SIG-M5 (cell line): ENCODE results near the gene VSIG4.
A peak's percentile ranks its signal among the peaks of the same experiment; 100 is the strongest.
"Not testable (repeated sequence)": the region's sequence is repeated elsewhere in the genome, so short reads cannot be mapped to it uniquely, and the experiment has no call there.

Experiments
- DNase-seq: peaks from one replicate; lab custom pipeline; 2025; lab: John Stamatoyannopoulos, UW

VSIG4 gene, protein sequence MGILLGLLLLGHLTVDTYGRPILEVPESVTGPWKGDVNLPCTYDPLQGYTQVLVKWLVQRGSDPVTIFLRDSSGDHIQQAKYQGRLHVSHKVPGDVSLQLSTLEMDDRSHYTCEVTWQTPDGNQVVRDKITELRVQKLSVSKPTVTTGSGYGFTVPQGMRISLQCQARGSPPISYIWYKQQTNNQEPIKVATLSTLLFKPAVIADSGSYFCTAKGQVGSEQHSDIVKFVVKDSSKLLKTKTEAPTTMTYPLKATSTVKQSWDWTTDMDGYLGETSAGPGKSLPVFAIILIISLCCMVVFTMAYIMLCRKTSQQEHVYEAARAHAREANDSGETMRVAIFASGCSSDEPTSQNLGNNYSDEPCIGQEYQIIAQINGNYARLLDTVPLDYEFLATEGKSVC

DNA sequence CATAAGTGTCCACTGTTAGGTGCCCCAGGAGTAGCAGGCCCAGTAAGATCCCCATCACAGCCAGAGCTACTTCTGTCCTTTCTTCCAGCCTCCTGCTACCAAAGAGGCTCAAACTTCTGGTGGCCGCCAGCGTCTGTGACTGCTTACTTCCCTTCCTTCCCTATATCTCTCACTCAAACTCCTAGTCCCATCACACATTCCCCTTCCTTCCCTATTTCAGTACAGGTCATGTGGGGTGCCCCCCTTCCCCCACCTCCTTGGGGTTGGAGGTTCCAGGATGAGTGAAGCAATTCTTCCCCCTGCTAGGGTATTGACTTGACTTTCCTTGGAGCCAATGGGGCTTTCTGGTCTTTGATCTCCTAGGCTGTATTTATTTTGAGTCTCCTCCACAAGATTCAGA lies at the start of gene VSIG4:
TSS of gene VSIG4 (minus strand) at position 137 of the 400 bp plus-strand sequence. CDS start at position 55, 82 bp downstream.
- no peak for DNase-seq

DNA sequence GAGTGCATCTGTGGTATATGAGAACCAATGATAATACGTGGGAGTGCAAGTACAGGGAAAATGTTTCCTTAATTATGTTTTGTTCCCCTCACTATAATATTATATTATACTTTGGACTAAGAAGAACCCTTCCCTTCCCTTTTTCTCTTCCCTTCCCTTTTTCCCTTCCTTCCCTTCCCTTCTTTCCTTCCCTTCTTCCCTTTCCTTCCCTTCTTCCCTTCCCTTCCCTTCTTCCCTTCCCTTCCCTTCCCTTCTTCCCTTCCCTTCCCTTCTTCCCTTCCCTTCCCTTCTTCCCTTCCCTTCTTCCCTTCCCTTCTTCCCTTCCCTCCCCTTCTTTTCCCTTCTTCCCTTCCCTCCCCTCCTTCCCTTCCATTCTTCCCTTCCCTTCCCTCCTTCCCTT lies 36.9 kb upstream of the VSIG4 start:
- no peak for DNase-seq

DNA sequence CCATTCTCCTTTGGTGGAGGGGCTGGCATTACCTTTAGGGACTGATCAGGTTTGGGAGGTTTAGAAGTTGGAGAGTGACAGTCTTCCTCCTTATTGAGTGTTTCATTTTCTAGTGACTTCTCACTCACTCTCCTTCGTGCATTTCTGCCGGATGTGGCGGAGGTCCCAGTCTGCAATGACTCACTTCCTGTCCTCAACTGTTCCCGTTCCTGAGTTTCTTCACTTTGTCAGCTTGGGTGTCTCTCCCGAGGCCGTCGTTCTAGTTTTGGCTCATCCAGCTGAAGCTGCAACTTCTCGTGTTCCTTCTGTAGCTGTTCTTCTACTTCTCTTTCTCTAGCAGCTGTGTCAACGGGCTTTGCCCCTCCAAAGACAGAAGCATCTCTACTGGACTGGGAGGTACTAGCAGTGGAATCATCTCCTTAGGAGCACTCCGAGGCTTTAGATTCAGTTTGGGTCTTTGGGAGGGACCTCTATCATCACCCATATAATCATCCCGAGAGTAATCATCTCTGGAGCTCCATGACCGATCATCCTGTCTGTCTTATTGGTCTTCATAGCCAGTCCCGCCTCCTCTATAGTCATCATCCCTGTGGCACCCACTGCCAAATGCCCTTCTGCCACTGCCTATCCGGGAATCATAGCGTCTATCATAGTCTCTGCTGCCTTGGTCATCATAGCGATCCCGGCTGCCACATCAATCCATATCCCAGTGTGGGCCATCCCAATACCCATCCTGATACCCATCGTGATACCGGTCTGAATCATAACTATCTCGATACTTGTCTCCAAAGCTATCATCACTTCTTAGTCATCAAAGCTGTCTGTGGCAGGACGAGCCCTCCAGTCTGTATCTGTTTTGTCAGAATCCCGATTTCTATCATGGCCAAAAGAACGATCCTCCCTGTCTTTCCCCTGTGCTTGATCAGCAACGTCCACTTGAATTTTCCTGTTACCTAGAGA lies 35.3 kb upstream of the VSIG4 start:
- peak; percentile 64 for DNase-seq

DNA sequence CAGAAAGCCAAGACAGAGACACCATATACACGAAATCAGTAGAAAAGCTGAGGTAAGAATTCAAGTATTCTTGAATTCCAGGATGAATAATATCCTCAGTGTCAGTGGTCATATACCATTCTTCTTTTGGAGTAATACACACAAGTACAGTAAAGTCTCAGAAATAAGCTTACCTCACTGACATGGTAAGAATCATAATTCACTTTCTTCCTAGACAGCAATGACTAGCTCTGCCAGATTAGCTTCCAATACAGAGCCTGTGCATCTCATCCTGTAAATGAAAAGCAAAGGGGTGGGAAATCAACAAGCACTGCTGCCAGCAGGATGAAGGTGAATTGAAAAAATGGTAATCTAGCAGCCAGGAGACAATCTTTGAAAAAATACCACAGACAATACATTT lies 31.2 kb upstream of the VSIG4 start:
- no peak for DNase-seq

DNA sequence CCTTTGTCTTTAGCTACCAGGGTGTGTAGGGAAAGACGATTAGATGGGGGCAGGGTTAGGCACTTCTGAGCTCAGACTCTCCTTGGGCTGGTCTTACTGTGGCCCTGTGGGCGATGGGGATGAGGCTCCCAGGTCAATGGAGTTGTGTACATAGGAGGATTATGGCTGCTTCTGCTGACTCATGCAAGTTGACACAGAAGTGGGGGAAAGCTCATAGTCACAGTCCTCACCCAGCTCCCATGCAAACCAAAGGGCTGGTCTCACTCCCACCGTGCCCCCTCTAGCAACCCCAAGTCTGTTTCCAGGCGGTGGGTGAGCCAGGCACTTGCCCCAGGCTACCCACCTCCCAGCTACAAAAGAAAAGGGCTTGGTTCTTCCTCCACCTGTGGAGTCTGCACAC lies 24.4 kb upstream of the VSIG4 start:
- no peak for DNase-seq

DNA sequence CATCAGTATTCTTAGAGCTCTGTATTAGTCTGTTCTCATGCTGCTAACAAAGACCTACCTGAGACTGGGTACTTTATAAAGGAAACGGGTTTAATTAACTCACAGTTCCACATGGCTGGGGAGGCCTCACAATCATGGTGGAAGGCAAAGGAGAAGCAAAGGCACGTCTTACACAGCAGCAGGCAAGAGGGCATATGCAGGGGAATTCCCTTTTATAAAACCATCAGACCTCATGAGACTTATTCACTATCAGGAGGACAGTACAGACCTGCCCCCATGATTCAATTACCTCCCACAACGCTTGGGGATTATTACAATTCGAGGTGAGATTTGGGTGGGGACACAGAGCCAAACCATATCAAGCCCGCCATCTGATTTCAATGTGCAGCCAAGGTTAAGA lies 17.1 kb upstream of the VSIG4 start:
- DNase-seq = not testable (repeated sequence)

DNA sequence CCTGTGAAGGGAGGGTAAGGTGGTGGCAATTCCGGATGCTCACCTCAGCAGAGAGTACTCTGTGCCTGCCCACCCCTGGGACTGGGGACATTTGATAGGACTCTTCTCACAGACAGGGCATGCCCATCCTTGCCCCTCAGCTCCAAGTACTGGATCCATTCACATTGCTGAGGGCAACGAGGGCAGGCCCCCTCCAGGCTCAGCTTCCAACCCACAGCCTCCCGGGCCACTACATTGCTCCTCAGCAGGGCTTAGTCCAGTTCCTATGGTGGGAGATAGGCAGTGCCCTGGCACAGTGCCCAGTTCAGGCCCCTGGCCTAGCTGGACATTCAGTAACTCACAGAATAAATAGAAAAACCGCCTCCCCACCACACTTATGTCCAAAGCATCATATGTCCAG lies 15.1 kb upstream of the VSIG4 start:
- DNase-seq = no peak

DNA sequence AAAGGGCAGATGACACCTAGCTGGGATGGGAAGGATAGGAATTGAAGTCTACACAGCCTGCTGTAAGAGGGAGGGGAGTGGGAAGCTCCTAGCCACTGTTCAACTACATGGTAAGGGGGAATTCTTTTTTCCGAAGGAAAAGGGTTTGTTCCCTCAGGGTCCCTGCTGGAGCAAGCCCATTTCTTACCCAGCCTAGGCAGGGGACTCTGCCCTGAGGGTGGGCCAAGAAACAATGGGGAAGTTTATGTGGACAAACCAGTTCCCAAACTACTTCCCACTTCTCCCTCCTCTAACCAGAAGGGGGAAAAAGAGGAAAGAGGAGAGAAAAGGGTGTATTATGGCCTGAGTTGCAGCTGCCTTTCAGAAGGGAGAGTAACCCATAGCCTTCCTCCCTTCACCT lies 13.5 kb upstream of the VSIG4 start:
- no peak for DNase-seq

DNA sequence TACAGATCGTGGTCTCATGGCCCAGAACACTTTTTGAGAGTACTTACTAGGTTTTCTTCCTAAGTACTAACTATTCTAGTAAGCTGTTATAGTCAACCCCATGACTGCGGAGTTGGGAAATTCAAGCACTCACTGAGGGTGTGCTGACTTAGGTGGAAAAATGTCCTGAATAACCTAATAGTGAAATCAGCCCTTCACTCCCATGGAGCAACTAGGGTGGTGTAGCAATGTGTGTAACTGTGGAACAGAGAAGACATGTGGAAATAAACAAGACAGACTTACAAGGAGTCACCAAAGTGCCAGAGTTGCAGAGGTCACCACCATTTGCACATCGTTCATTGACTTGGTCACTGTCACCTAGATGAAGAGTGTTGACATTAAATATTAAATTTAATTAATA lies 12.1 kb upstream of the VSIG4 start:
- no peak for DNase-seq

DNA sequence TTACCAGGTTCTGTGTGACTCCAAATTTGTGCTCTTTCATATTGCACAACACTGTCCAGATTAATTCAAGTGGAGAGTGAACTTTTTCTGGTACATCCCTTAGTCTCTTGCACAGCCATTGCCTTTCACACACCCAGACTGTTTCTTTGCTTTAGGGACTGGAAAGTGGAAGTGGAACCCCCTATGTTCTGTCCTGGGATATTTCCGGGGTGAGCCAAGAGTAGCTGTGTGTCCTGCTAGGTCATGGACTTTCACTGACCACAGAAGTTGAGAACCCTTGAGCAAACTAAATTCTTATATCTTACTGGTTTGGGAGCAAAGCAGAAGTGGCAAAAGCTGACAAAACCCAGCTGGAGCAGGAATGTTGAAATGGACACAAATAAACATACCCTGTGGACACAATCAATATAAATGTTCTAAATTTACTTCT lies 10.3 kb upstream of the VSIG4 start:
- DNase-seq = no peak

DNA sequence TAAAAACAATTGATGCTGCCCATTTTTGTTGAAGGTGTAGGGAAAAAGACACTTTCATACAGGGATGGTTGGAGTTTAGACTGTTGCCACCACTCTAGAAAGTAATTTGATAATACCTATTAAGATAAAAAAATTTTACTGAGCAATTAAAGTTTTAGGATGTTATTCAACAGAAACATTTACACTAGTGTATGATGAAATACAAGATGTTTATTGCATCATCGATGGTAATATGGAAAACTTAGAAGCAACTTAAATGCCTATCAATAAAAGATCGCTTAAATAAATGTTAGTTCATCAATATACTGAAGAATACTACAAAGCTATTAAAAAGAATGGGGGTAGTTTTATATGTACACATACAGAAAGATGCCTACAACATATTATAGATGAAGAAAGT lies 9.2 kb upstream of the VSIG4 start:
- no peak for DNase-seq

DNA sequence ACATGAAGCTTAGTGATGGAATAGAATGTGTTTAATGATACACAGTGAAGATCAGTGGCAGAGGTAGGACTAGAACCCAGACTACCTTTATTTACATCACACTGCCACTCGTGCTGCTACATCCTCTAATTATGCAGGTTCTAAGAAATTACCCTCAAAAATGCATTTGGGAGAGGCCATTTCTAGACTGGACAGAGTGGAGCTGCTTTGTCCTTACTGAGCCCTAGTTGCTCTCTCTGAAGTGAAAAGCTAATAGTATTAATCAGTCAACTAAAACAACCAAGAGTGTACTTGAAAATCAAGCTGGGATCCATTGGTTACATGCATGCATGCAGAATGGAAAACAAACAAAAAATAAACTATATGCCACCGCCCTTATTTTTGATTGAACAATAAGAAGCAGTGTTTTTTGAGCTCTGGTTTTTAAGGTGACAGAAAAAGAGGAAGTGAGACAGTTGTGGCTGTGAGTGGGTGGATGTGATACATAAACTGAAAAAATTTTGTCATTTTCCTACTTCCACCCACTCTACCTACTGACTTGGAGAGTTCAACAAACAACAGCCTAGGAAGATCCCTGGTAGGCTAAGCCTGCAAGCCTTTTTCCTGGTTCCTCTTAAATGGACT lies 6.8 kb upstream of the VSIG4 start:
- peak; percentile 46 for DNase-seq

DNA sequence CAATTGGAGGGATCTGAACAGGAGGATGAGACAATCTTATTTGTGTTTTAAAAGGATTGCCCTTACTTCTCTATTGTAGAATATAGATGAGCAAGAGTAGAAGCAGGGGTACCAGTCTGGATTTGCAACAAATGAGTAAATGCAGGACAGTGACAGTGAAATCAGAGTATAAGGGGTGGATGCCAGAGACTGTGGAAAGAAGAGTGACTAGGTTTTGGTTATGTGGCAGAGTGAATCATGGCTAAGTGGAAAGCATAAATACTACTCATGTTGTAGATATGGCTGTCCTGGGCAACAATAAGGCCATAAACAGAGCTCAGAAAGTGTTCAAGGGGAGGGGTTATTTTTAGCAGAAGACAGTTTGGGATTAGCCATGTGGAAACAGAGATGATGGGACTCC lies 6.0 kb upstream of the VSIG4 start:
- no peak for DNase-seq

DNA sequence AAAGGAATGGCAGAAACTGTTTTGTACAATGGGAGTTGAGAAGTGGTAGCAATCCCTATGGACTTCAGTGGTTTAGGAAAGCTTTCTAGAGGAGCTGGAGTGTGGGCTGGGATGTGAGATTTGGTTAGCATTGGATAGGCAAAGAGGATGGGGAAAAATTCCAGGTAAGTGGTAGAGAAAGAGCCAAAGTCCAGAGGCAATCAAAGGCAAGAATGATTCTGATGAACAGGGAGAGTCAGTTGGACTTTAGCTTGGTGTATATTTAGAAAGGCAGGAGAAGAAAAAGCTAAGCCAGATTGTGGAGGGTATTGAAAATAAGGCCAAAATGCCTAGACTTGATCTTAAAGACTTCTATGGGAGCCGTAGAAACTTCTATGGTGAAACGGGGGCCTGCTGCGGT lies 3.7 kb upstream of the VSIG4 start:
- no peak for DNase-seq

DNA sequence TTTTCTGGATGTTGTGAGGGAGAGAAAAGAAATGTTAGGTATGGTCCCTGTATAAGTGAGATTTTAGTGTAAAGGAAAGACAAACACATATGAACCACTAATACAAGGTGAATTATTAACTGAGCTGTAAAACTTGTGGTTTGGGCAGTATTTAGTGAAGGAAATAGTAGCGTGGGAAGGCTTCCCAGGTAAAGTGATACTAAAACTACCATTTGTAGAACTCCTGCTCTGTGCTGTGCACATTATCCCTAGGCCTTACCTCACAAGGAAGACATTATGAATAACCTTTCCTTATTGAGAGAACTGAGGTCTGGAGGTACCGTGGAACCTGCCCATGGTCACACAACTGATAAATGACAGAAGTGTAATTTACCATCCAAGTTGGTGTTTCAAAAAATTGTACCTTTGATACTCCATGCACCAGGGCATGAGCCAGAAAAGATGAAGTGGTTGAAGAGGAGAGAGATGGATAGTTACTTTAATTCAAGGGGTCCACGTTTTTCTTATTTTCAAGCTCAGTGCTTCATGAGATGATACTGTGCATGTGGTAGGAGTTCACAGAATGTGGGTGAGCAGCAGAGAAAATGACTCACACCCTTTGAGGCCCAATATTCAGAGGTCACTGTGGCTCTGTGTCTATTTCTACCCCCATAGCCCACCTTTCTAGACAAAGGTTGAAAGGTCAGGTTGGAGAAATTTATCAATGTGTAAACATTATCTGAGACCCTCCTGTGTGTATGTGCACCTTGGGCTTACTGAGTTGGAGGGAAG lies 2.6 kb upstream of the VSIG4 start:
- DNase-seq = no peak

DNA sequence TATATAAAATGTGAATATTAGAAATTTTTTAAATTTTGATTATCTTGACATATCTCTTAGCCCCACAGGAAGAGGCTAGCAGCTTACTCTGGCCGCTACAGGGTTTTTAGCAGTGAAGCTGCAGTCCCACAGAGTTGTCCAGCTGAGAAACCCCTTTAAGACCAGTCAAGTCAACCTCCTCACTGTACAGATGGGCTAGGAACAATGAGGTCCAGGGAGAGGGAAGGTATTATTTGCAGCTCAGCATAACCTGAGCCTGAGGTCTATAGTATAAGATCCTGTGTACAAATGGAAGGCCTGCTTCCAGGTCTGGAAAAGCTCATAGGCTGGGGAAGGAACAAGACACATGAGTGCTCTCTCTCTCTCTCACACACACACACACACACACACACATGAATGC lies 1.8 kb downstream of the VSIG4 start:
- DNase-seq = no peak

DNA sequence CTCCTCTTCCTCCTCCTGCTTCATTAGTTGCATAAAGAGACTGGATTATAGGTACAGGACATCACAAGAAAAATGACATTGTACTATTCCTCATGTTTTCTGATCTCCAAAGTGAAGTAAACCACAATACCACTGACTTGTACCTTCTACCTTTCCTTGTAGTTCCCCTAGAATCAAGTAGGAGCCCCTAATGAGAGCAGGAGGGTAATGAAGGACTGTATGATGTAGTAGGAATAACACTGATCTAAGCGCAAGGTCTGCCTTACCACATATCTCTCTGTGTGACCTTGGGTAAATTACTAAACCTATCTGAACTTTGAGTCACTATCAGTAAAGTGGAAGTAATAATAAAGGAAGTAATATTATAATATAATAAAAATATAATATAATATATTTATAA lies 3.6 kb downstream of the VSIG4 start:
- no peak for DNase-seq

DNA sequence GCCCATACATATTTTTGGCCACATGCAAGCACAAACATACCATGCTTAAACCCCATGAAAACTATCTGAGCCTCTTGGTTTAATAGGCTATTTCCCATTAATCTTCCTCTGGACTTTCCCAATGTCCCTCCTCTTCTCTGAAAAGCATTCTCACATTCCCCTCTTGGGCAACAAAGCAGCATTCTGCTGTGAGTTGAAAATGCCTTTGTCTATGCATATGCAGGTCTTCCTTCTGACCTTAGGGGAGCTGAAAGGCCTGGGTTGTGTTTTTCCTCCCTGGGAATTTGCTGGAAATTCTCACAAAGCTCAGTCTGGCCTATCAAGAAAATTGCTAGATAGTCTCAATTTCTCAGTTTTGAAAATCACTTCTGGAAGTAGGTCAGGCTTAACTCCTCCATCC lies 4.2 kb downstream of the VSIG4 start:
- DNase-seq = no peak

DNA sequence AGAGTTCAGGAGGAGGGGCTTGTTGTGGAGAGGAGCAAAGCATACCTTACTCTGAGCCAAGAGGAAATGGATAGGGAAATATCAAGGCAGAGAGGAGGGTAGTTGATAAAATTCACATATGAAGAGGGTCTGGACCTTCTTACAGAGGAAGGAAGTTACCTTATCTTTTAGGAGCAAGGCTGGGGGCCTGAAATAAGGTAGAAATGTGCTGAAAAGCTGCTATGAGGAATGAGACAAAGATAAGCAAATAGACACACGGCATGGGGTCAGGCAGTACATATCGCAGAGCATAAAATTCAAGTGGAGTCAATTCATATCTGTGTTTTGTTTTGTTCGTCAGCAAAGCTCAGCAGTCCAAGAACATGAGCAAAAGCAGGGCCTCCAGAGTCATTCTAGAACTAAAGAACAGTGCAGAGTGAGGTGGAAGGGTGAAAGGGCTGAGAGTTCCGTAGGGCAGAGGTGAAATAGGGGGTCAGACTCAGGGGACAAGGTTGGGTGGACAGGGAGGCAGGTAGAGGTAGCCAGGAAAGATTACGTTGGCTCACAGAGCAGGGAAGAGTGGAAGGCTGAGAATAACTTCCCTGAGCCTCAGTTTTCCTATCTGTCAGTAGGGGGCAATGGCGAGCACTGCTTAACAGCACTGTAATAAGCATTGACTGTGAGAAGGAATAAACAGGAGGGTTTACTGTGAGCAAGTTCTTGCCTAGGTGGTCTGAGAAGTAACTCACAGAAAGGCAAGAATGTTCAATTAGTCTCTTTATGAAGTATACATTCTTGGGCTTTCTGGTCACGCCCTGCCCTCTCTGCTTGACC lies 9.2 kb downstream of the VSIG4 start:
- DNase-seq = no peak

DNA sequence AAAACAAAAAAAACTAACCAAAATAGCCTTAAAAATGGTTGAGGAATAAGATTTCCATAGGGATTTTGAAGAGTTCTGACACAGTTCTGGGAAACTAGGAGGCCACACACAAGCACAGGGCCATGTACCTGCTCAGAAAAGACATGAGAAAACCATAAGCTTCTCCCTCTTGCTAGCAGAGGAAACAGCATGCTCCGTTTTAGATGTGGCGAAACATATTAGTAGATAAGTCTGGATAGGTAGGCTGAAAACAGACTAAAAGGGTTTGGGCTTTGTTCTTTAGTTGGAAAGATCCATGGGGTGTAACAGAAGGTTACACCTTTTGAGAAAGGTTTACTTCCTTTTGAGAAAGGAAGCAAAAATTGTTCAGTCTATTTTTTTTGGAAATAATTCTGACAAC lies 10.9 kb downstream of the VSIG4 start:
- DNase-seq = no peak

DNA sequence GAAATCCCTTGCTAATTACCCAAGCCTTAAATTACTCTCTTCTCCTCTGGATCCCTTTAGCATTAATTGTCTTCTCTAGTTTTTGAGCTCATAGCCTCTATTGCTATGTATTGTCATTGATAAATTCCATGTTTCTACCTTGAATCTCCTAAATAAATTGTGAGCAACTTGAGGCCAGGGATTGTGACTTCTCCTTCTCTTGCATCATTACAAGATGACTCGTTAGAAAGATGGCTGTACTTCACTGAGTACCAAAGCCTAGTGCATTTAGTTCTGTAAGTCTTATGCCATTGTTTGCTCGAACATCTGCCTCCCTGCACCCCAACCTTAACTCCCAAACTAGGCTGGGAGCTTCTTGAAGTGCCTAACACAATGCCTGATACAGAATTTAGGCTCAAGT lies 15.3 kb downstream of the VSIG4 start:
- no peak for DNase-seq
